Loucy (cell line): ENCODE data around the gene CLEC16A.

Experiments used
- EZH2phosphoT487 ChIP-seq: fragments of 200-600 bp; IDR thresholded peaks from 2 replicates; pipeline ENCODE4 v1.6.1; 2018; ENCODE audit warnings: antibody characterized with exemption, mild to moderate bottlenecking, moderate library complexity, borderline replicate concordance
- TF ChIP-seq, protein P1 (sequence below): fragments of 200-600 bp; sonication (generic); conservative IDR thresholded peaks from 2 replicates; pipeline ENCODE4 v1.5.1; 2014; ENCODE audit warnings: mild to moderate bottlenecking, antibody characterized with exemption, low read length

DNA sequence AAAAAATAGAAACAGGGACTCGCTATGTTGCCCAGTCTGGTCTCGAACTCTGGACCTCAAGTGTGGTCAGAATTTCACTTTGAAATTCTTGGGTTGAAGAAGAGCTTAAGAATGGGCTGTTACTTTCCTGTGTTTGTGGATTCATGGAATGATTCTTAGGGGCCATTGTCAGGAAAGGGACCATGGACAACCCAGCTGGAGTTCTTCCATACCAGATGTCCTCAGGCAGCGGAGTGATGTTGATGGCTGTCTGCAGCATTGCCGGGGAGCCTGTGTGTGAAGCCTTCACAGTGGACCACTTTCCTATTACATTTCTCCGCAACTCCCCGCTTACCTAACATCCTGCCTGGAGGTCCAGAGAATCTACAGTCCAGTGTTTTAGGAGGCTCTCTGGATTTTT is 145.9 kb downstream of the CLEC16A start:
- TF ChIP-seq EZH2phosphoT487: no peak
- TF ChIP-seq, protein P1, sequence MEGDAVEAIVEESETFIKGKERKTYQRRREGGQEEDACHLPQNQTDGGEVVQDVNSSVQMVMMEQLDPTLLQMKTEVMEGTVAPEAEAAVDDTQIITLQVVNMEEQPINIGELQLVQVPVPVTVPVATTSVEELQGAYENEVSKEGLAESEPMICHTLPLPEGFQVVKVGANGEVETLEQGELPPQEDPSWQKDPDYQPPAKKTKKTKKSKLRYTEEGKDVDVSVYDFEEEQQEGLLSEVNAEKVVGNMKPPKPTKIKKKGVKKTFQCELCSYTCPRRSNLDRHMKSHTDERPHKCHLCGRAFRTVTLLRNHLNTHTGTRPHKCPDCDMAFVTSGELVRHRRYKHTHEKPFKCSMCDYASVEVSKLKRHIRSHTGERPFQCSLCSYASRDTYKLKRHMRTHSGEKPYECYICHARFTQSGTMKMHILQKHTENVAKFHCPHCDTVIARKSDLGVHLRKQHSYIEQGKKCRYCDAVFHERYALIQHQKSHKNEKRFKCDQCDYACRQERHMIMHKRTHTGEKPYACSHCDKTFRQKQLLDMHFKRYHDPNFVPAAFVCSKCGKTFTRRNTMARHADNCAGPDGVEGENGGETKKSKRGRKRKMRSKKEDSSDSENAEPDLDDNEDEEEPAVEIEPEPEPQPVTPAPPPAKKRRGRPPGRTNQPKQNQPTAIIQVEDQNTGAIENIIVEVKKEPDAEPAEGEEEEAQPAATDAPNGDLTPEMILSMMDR: no peak
